ENCODE results near the gene PDCL2. TPM values are rescaled to one million over a fixed set of nuclear protein-coding genes. Genes with fewer than 3 reads are reported as not detected.

The PDCL2 gene
- total and polyA plus RNA-seq, 2 experiments from 2014 or later: not detected

- Histone ChIP-seq H4K20me1 (ENCODE audit: insufficient read depth) (no peaks in the 10 kb centered on the region), H3K4me2 (ENCODE audit: unreplicated experiment) (no peak overlapping the region), H2AFZ (no peak overlapping the region), H3K79me2 (ENCODE audit: insufficient read depth) (no peaks in the 10 kb centered on the region), H3K36me3 (ENCODE audit: low read depth) (no peaks in the 10 kb centered on the region), H3K27ac (no peak overlapping the region), H3K4me1 (ENCODE audit: insufficient read depth) (no peaks in the 10 kb centered on the region), H3K9me3 (ENCODE audit: low read depth) (no peaks in the 10 kb centered on the region), H3K4me3 (no peak overlapping the region), H3K27me3 (replicated peaks; ENCODE audit: insufficient read depth) (no peaks in the 10 kb centered on the region), H3F3A (ENCODE audit: insufficient read depth) (no peaks in the 10 kb centered on the region), H3K9ac (no peak overlapping the region), H3K9me2 (ENCODE audit: insufficient read depth) (no peaks in the 10 kb centered on the region)
- 56 to 68% methylated on average over 1 of the region's 1 CpG for WGBS, 2 experiments (ENCODE audit: low coverage in 1 of 2, low lambda C conversion rate in 2 of 2, missing lambda C conversion rate in 2 of 2)
- TF ChIP-seq EZH2 (IDR thresholded peaks at IDR 0.05; ENCODE audit: insufficient read depth, poor library complexity, severe bottlenecking) (no peak), EZH2phosphoT487 (IDR thresholded peaks at IDR 0.05; ENCODE audit: insufficient read depth, low read depth) (no peak)
- in situ Hi-C loops (cut with MboI): no loop called here
- DNase-seq: no peak
Measured at GRCh38 chr4:55618546-55619143, 26.6 kb upstream of the PDCL2 start.

- H3K4me1 ChIP-seq (ENCODE audit: insufficient read depth): no peaks in the 10 kb centered on the region
- no peaks in the 10 kb centered on the region for H3K36me3 ChIP-seq (ENCODE audit: low read depth)
- TF ChIP-seq EZH2 (IDR thresholded peaks at IDR 0.05; ENCODE audit: insufficient read depth, poor library complexity, severe bottlenecking): no peak
- TF ChIP-seq EZH2phosphoT487 (IDR thresholded peaks at IDR 0.05; ENCODE audit: insufficient read depth, low read depth): no peak
- H3K4me3 ChIP-seq: no peak overlapping the region
- H4K20me1 ChIP-seq (ENCODE audit: insufficient read depth): no peaks in the 10 kb centered on the region
- H3K27me3 ChIP-seq (replicated peaks; ENCODE audit: insufficient read depth): no peaks in the 10 kb centered on the region
- in situ Hi-C loops (cut with MboI): no loop called here
- no peaks in the 10 kb centered on the region for H3K9me2 ChIP-seq (ENCODE audit: insufficient read depth)
- no peak overlapping the region for H3K9ac ChIP-seq
- WGBS, 2 experiments (ENCODE audit: low coverage in 1 of 2, low lambda C conversion rate in 2 of 2, missing lambda C conversion rate in 2 of 2): 6 to 7% methylated on average over 1 of the region's 1 CpG
- no peaks in the 10 kb centered on the region for H3K9me3 ChIP-seq (ENCODE audit: low read depth)
- no peaks in the 10 kb centered on the region for H3K79me2 ChIP-seq (ENCODE audit: insufficient read depth)
- no peak overlapping the region for H2AFZ ChIP-seq
- DNase-seq: no peak
- no peak overlapping the region for H3K4me2 ChIP-seq (ENCODE audit: unreplicated experiment)
- no peaks in the 10 kb centered on the region for H3F3A ChIP-seq (ENCODE audit: insufficient read depth)
- H3K27ac ChIP-seq: no peak overlapping the region
Measured at GRCh38 chr4:55617587-55618197, 25.6 kb upstream of the PDCL2 start.

- in situ Hi-C loops (cut with MboI): no loop called here
- no peak overlapping the region for H3K4me2 ChIP-seq (ENCODE audit: unreplicated experiment)
- no peaks in the 10 kb centered on the region for H3F3A ChIP-seq (ENCODE audit: insufficient read depth)
- H3K9me3 ChIP-seq (ENCODE audit: low read depth): no peaks in the 10 kb centered on the region
- H3K27me3 ChIP-seq (replicated peaks; ENCODE audit: insufficient read depth): no peaks in the 10 kb centered on the region
- H3K9ac ChIP-seq: no peak overlapping the region
- WGBS, 2 experiments (ENCODE audit: low coverage in 1 of 2, low lambda C conversion rate in 2 of 2, missing lambda C conversion rate in 2 of 2): 95 to 98% methylated on average over 3 of the region's 3 CpGs
- DNase-seq: no peak
- H3K4me3 ChIP-seq: no peak overlapping the region
- H3K36me3 ChIP-seq (ENCODE audit: low read depth): no peaks in the 10 kb centered on the region
- H3K79me2 ChIP-seq (ENCODE audit: insufficient read depth): no peaks in the 10 kb centered on the region
- H3K9me2 ChIP-seq (ENCODE audit: insufficient read depth): no peaks in the 10 kb centered on the region
- no peak overlapping the region for H3K27ac ChIP-seq
- no peaks in the 10 kb centered on the region for H3K4me1 ChIP-seq (ENCODE audit: insufficient read depth)
- TF ChIP-seq EZH2phosphoT487 (IDR thresholded peaks at IDR 0.05; ENCODE audit: insufficient read depth, low read depth): no peak
- TF ChIP-seq EZH2 (IDR thresholded peaks at IDR 0.05; ENCODE audit: insufficient read depth, poor library complexity, severe bottlenecking): no peak
- no peaks in the 10 kb centered on the region for H4K20me1 ChIP-seq (ENCODE audit: insufficient read depth)
- no peak overlapping the region for H2AFZ ChIP-seq
Measured at GRCh38 chr4:55615008-55615407, 23.0 kb upstream of the PDCL2 start.

DNA sequence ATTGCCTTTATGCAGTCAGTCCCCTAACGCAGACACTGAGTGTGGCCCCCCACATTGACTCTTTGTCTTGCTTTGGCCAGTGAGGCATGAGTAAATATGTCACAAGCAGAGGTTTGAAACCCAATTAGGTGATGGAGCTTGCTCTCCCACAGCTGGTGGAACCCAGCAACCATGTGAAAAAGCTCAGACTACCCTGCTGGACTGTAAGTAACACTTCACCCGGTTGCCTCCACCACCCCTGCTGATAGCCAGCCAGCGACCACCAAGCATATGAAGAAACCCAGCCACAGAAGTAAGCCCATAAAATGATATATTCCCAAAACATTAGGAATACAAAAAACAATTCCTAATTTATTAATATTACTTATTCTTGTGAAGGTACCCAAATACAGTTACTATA lies 21.6 kb upstream of the PDCL2 start:
- H2AFZ ChIP-seq: no peak overlapping the region
- TF ChIP-seq EZH2phosphoT487 (IDR thresholded peaks at IDR 0.05; ENCODE audit: insufficient read depth, low read depth): no peak
- no peak overlapping the region for H3K4me2 ChIP-seq (ENCODE audit: unreplicated experiment)
- H3K79me2 ChIP-seq (ENCODE audit: insufficient read depth): no peaks in the 10 kb centered on the region
- H4K20me1 ChIP-seq (ENCODE audit: insufficient read depth): no peaks in the 10 kb centered on the region
- no peaks in the 10 kb centered on the region for H3K9me2 ChIP-seq (ENCODE audit: insufficient read depth)
- H3K36me3 ChIP-seq (ENCODE audit: low read depth): no peaks in the 10 kb centered on the region
- in situ Hi-C loops (cut with MboI): no loop called here
- H3K27me3 ChIP-seq (replicated peaks; ENCODE audit: insufficient read depth): no peaks in the 10 kb centered on the region
- peaks cover 10% of the 10 kb centered on the region for H3K4me1 ChIP-seq (ENCODE audit: insufficient read depth)
- H3K9me3 ChIP-seq (ENCODE audit: low read depth): no peaks in the 10 kb centered on the region
- 54 to 56% methylated on average over 3 of the region's 3 CpGs for WGBS, 2 experiments (ENCODE audit: low coverage in 1 of 2, low lambda C conversion rate in 2 of 2, missing lambda C conversion rate in 2 of 2)
- no peak overlapping the region for H3K4me3 ChIP-seq
- H3K27ac ChIP-seq: no peak overlapping the region
- peaks cover 10% of the 10 kb centered on the region for H3F3A ChIP-seq (ENCODE audit: insufficient read depth)
- no peak overlapping the region for H3K9ac ChIP-seq
- no peak for DNase-seq
